Mucosa of rectum (tissue), 2 donors: Measurements from ENCODE around the gene TCP11L1.

Experiments used
- H3K27ac ChIP-seq, 2 donors: one replicate each; pipeline ENCODE4 v1.7.0; 2013; ENCODE audit warnings: inconsistent platforms in 2 of 2, low read depth in 2 of 2, low read length in 2 of 2
- H3K27me3 ChIP-seq, 2 donors: one replicate each; pipeline ENCODE4 v1.7.0; 2013; ENCODE audit warnings: low read length in 2 of 2; ENCODE audit not compliant: control insufficient read depth in 2 of 2, insufficient read depth in 2 of 2
- H3K36me3 ChIP-seq, 2 donors: one replicate each; pipeline ENCODE4 v1.7.0; 2013; ENCODE audit warnings: low read length in 2 of 2; ENCODE audit not compliant: control insufficient read depth in 2 of 2, insufficient read depth in 2 of 2
- H3K4me1 ChIP-seq, 2 donors: one replicate each; pipeline ENCODE4 v1.7.0; 2013; ENCODE audit warnings: low read length in 2 of 2, mild to moderate bottlenecking in 1 of 2; ENCODE audit not compliant: control insufficient read depth in 2 of 2, insufficient read depth in 2 of 2
- H3K4me3 ChIP-seq, 2 donors: one replicate each; pipeline ENCODE4 v1.7.0; 2013; ENCODE audit warnings: low read length in 2 of 2
- H3K9ac ChIP-seq, 2 donors: one replicate each; pipeline ENCODE4 v1.7.0; 2013; ENCODE audit warnings: low read length in 2 of 2, low read depth in 1 of 2, mild to moderate bottlenecking in 1 of 2
- H3K9me3 ChIP-seq, 2 donors: one replicate each; pipeline ENCODE4 v1.7.0; 2013; ENCODE audit warnings: low read length in 2 of 2; ENCODE audit not compliant: control insufficient read depth in 2 of 2
- donor health status: healthy.
- donor health status: Normal muscosa, but diverticular disease.

The TCP11L1 gene

DNA sequence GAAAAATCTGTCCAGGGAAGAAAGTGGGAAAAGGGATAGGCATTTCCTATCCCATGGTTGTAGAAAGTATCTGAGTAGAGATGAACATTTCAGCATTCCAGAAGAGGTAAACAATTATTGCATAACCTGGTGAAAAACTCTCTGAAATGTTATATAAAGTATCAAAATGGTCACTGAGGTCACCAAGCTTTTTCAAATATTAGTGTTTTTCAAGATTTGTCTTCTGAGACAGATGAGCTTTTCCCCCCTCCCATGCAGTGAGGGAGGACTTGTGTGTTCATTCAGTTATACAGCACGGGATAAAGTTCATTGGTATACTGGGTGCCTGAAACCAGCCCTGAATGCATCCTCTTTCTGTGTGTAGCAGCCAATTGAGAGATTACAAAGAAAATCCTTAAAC is 25.6 kb upstream of the TCP11L1 start:
- no peak overlapping the region for H3K4me3 ChIP-seq
- H3K27ac ChIP-seq: no peak overlapping the region
- H3K36me3 ChIP-seq: no peaks in the 10 kb centered on the region
- H3K9ac ChIP-seq: no peak overlapping the region
- H3K27me3 ChIP-seq: peaks cover 0 to 3% of the 10 kb centered on the region in 2 donors
- H3K4me1 ChIP-seq: peaks cover 11% of the 10 kb centered on the region in 2 donors
- no peaks in the 10 kb centered on the region for H3K9me3 ChIP-seq

DNA sequence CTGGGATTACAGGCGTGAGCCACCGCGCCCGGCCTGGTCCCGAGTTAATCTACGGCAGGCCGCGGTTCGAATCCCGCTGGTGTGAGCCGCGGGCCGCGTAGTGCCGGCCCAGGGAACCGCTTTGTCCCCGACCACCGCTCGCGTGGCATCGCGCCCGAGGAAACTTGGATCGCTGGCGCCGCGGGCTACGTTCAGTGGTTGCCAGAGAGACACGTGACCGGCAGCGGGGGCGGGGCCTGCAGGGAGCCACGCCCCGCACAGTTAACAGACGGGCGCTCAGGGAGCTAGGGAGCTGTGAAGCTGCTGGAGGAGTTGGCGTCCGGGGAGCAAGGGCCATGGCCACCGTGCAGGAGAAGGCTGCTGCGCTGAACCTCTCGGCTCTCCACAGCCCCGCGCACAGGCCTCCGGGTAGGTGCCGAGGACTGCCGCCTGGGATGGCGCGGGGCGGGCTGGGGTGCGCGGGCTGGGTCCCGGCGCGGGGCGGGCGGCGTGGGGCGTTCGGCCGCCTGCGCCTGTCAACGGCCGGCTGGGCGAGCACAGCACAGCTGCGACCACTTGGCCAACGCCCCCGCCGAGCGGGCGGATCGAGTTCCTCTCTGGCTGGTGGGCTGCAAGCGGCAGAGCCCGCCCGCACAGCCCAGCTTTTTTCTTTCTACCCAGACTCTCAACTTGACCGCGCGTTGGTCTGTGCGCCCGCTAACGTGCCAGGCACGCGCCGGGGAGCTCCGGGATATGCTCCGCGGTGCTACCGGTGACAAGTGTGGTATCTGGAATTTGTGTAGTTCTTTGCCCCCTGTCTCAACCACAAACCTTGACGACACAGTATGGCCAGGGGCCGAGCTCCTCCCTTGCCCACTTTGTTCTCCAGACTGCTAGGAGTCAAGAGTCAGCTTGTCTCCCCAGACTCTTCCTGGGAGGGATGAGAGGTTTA is 23.5 kb upstream of the TCP11L1 start, which contains the start of gene DEPDC7:
Gene DEPDC7, plus strand, starts transcription at position 258 of the 931 bp plus-strand sequence. Its CDS starts 78 bp downstream, at position 336.
- H3K9ac ChIP-seq: peak within 1 kb of the TSS; percentile 41 to 64
- no peaks in the 10 kb centered on the region for H3K9me3 ChIP-seq
- H3K27me3 ChIP-seq: peaks cover 0 to 3% of the 10 kb centered on the region in 2 donors
- no peaks in the 10 kb centered on the region for H3K36me3 ChIP-seq
- peaks cover 11% of the 10 kb centered on the region in 2 donors for H3K4me1 ChIP-seq
- peak within 1 kb of the TSS; percentile 36 to 43 for H3K27ac ChIP-seq
- H3K4me3 ChIP-seq: peak within 1 kb of the TSS; percentile 66 to 77

GRCh38 chr11:33016654-33017053 is 22.7 kb upstream of the TCP11L1 start:
- H3K4me3 ChIP-seq: peak overlapping the region; percentile 66 to 77
- peaks cover 6 to 7% of the 10 kb centered on the region in 2 donors for H3K4me1 ChIP-seq
- peak overlapping the region in 1 of 2 donors; percentile 64 for H3K9ac ChIP-seq
- H3K27me3 ChIP-seq: peaks cover 0 to 3% of the 10 kb centered on the region in 2 donors
- H3K36me3 ChIP-seq: no peaks in the 10 kb centered on the region
- H3K27ac ChIP-seq: no peak overlapping the region
- H3K9me3 ChIP-seq: no peaks in the 10 kb centered on the region

DNA sequence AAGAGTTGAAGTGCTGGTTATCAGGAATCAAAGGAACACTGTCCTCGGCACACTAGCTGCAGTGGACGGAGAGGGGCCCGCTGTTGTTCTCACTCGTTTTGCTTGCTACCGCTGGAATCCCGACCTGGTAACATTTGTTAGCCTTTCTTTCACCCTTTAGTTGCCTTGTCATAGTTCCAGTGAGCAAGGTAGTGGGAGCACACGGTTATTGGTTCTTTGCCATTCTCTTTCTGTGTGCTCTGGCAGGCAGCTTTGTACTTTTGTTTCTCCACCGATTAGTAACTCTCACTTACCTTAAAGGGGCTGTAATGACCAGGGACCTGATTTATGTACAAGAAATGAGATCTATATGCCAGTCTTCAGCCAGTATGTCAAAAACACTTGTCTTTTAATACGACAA is 21.9 kb upstream of the TCP11L1 start:
- no peaks in the 10 kb centered on the region for H3K9me3 ChIP-seq
- H3K9ac ChIP-seq: no peak overlapping the region
- H3K4me1 ChIP-seq: peaks cover 2 to 3% of the 10 kb centered on the region in 2 donors
- H3K27ac ChIP-seq: no peak overlapping the region
- H3K4me3 ChIP-seq: peak overlapping the region in 1 of 2 donors; percentile 41
- H3K36me3 ChIP-seq: no peaks in the 10 kb centered on the region
- peaks cover 0 to 3% of the 10 kb centered on the region in 2 donors for H3K27me3 ChIP-seq

DNA sequence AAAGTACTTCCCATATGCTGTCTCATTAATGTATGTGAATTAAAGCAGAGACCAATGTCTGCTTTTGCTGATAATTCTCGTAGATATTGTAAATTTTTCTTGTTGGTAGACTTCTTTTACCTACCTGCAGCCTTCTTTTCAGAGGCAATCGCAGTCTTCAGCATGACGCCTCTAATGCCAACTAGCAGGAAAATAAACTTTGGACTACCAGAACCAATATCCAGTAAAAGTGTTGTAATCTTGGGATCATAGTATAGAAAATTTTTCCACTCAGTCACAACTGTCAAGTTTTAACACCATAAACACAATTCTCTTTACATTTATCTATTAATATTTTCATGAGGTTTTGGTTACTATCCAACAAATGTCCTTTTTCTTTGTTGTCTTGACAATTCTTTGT is 21.4 kb upstream of the TCP11L1 start:
- Histone ChIP-seq H3K27ac (no peak overlapping the region), H3K4me1 (peaks cover 2 to 4% of the 10 kb centered on the region in 2 donors), H3K27me3 (peaks cover 0 to 3% of the 10 kb centered on the region in 2 donors), H3K9me3 (no peaks in the 10 kb centered on the region), H3K9ac (no peak overlapping the region), H3K4me3 (no peak overlapping the region), H3K36me3 (no peaks in the 10 kb centered on the region)

- Histone ChIP-seq H3K4me3 (no peak overlapping the region), H3K9ac (no peak overlapping the region), H3K4me1 (peaks cover 2 to 4% of the 10 kb centered on the region in 2 donors), H3K9me3 (no peaks in the 10 kb centered on the region), H3K27me3 (peaks cover 0 to 3% of the 10 kb centered on the region in 2 donors), H3K36me3 (no peaks in the 10 kb centered on the region), H3K27ac (no peak overlapping the region)
These were observed 20.5 kb upstream of the TCP11L1 start for GRCh38 chr11:33018840-33019239.

GRCh38 chr11:33021501-33021900 is 17.9 kb upstream of the TCP11L1 start:
- no peak overlapping the region for H3K9ac ChIP-seq
- no peak overlapping the region for H3K4me3 ChIP-seq
- H3K27me3 ChIP-seq: peaks cover 0 to 3% of the 10 kb centered on the region in 2 donors
- H3K4me1 ChIP-seq: peaks cover 0 to 4% of the 10 kb centered on the region in 2 donors
- H3K36me3 ChIP-seq: no peaks in the 10 kb centered on the region
- no peaks in the 10 kb centered on the region for H3K9me3 ChIP-seq
- H3K27ac ChIP-seq: no peak overlapping the region

- H3K36me3 ChIP-seq: no peaks in the 10 kb centered on the region
- H3K4me1 ChIP-seq: peaks cover 0 to 4% of the 10 kb centered on the region in 2 donors
- no peak overlapping the region for H3K4me3 ChIP-seq
- H3K27me3 ChIP-seq: peaks cover 0 to 3% of the 10 kb centered on the region in 2 donors
- H3K9ac ChIP-seq: no peak overlapping the region
- no peak overlapping the region for H3K27ac ChIP-seq
- H3K9me3 ChIP-seq: no peaks in the 10 kb centered on the region
These were observed 17.4 kb upstream of the TCP11L1 start for GRCh38 chr11:33021937-33022336.

GRCh38 chr11:33025339-33025722 is 14.0 kb upstream of the TCP11L1 start:
- Histone ChIP-seq H3K4me3 (no peak overlapping the region), H3K27me3 (no peaks in the 10 kb centered on the region), H3K4me1 (peaks cover 0 to 4% of the 10 kb centered on the region in 2 donors), H3K9ac (no peak overlapping the region), H3K9me3 (no peaks in the 10 kb centered on the region), H3K36me3 (no peaks in the 10 kb centered on the region), H3K27ac (no peak overlapping the region)

DNA sequence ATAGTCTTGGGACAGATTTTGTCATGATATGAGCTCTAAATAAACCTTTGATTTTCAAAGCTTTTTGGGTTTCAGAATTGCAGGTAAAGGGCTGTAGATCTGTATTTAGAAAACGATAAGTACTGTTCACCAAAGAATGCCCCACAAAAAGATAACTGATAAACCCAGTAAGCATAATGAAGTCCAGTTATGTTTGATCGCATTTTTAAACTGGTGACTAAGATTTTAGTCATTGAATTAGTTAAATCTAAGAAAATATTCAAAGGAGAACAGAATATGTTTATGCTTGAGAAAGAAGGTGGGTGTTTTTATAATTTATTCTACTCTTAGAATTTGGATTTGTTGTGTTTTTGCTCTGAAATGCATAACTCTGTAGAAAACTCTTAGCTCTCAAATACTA is 12.1 kb upstream of the TCP11L1 start:
- H3K4me3 ChIP-seq: no peak overlapping the region
- H3K27ac ChIP-seq: no peak overlapping the region
- H3K9ac ChIP-seq: no peak overlapping the region

More for the DNA sequence above, 12.1 kb upstream of the TCP11L1 start:
- Histone ChIP-seq H3K36me3 (no peaks in the 10 kb centered on the region), H3K27me3 (no peaks in the 10 kb centered on the region), H3K9me3 (no peaks in the 10 kb centered on the region), H3K4me1 (peaks cover 0 to 3% of the 10 kb centered on the region in 2 donors)
